ENCODE results near the gene TBCD.

The TBCD gene

DNA sequence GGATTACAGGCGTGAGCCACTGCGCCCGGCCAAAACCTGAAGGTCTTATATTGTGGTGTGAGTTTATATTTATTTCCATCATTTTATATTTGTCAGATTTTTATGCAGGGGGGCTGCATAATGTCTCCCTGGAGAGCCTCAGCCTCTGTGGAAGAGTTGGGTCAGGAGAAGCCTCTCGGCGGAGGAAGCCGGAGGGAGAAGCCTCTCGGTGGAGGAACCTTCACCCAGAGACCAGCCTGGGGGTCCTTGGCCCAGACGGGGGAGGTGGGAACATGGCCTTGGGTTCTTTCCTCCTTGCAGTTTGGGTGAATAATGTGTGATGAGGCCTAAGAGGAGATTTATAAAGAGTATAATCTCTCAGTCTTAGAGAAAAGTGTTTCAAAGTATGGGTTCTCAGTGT is 110.3 kb downstream of the TBCD start:
- Mint-ChIP-seq H3K27ac (peak overlapping the region; percentile 98 to 99), H3K27me3 (no peaks in the 10 kb centered on the region), H3K4me3 (peak overlapping the region; percentile 85 to 95), H3K9me3 (no peaks in the 10 kb centered on the region), H3K36me3 (ENCODE audit: insufficient read depth) (peaks cover 17% of the 10 kb centered on the region), H3K4me1 (ENCODE audit: low read depth in 2 of 2) (peaks cover 42 to 60% of the 10 kb centered on the region in 2 donors)
- DNase-seq (no peak), ATAC-seq (replicated peaks) (no peak)

DNA sequence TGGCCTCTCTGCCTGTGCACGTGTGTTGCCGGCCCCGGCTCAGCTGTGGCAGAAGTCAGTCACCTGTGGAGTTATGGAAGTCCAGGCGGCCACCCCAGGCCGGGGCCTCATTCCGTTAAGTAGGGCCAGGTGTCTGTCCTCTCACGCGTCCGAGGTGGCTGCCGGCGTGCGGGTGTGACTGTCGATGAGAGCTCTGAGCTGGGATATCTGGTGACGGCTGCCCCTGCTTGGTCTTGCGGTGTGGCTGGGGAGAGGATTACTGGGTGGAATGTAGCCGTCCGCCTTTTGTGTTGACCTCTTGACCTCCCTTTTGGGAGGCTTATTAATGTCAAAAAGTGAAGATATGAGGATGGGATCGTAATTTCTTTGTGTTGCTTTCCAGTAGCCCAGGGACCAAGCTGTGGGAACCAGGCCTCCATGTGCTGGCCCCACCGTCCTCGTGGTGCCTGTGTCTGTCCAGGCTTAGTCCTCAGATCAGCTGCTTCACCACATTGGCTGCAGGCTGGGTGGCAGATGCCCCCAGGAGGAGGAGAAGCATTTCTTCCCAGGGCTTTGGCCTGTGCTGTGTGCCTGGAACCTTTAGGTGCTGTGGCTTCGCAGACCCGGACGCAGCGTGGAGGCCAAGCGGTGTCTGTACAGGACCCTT is 111.0 kb downstream of the TBCD start:
- Mint-ChIP-seq H3K4me1 (ENCODE audit: low read depth in 2 of 2) (peaks cover 45 to 63% of the 10 kb centered on the region in 2 donors), H3K9me3 (no peaks in the 10 kb centered on the region), H3K36me3 (ENCODE audit: insufficient read depth) (peaks cover 17% of the 10 kb centered on the region), H3K4me3 (peak overlapping the region; percentile 85 to 95), H3K27me3 (no peaks in the 10 kb centered on the region), H3K27ac (peak overlapping the region; percentile 98 to 99)
- no peak for DNase-seq
- ATAC-seq (replicated peaks): no peak

DNA sequence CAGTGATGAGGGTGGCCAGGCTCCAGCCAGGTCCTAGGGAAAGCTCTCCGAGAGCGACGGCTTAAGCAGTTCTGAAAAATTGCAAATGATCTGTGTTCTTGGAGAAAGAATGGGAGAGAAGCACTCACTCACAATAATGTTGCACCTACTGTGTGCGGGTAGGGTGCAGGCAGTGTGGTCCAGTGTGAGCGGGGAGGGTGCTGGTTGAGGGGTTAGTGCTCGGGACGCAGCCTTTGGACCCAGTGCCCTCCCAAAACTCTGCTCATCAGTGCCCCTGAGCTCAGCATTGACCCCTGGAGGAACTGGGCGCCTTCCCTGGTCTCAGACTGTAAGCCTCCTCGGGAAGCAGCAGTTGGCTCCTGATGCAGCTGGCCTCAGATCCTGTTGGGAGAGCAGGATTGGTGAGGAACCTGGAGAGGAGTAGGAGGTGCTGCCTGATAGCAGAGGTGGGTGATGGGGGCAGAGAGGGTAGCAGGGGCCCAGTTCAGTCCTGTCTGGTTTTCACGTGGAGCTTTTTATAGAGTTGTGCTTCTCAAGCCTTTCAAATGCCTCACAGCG is 111.6 kb downstream of the TBCD start:
- ATAC-seq (replicated peaks): no peak
- no peaks in the 10 kb centered on the region for H3K27me3 Mint-ChIP-seq
- H3K27ac Mint-ChIP-seq: peak overlapping the region; percentile 98 to 99
- peaks cover 17% of the 10 kb centered on the region for H3K36me3 Mint-ChIP-seq (ENCODE audit: insufficient read depth)
- peaks cover 44 to 58% of the 10 kb centered on the region in 2 donors for H3K4me1 Mint-ChIP-seq (ENCODE audit: low read depth in 2 of 2)
- peak overlapping the region; percentile 85 to 95 for H3K4me3 Mint-ChIP-seq
- no peak for DNase-seq
- no peaks in the 10 kb centered on the region for H3K9me3 Mint-ChIP-seq

DNA sequence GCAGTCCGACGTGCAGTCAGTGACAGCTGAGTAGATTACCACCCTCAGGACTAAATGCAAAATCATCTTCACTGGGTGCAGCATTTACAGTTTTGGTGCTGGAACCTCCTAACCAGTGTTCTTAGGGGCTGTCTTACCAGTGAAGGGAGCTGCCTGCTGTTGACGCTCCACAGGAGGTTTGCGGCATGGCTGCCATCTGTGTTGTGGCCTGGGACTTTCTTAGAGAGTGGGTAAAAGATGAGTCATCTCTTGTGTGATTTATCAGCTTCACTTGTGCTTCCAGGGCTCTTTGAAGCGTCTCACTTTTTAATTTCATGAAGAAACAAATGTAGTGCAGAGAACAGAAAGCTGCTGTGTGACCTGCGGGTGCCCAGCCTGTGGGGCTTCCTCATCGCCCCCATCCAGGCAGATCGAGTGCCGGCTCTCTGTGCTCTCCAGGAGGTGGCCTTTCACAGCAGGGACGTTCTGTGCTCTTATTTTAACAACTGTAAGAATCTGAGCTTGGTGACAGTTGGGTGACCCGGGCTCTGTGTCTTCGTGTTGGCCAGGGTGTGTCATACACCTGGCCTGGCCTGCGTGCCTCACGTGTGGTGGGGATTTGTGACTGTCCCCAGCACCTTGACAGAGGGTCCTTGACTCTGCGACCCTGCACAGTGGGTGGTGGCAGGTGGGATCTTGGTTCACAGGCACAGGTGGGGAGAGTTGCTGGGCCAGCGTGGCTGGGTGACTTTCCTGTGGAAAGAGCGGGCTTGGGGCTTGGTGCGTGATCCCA is 112.3 kb downstream of the TBCD start:
- H3K27me3 Mint-ChIP-seq: no peaks in the 10 kb centered on the region
- DNase-seq (peak; percentile 79 to 86 (median 82)), ATAC-seq (replicated peaks) (peak; percentile 85)
- peaks cover 17% of the 10 kb centered on the region for H3K36me3 Mint-ChIP-seq (ENCODE audit: insufficient read depth)
- H3K4me1 Mint-ChIP-seq (ENCODE audit: low read depth in 2 of 2): peaks cover 45 to 58% of the 10 kb centered on the region in 2 donors
- H3K9me3 Mint-ChIP-seq: no peaks in the 10 kb centered on the region
- peak overlapping the region; percentile 98 to 99 for H3K27ac Mint-ChIP-seq
- H3K4me3 Mint-ChIP-seq: peak overlapping the region; percentile 85 to 95

DNA sequence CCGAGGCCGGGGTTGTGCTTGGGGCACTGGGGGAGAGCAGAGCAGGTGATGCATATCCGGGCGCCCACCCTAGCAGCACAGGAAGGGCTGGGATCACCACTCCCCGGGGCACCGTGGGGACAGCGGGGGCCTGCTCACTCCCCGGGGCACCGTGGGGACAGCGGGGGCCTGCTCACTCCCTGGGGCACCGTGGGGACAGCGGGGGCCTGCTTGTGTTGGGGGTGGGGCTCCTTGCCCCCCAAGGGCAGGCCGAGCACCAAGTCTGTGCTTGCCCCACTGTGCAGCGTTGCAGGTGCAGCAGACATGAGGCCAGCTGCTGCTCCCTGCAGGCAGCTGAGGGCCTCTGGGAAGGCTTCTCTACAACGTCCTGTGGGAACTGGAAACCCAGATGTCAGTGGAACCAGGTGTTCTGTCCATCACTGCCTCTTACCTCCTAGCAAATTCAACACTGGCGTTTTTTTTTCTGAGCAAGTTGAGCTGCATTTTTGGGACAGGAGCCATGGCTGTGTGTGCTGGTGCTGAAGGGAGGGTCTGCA is 112.9 kb downstream of the TBCD start:
- Mint-ChIP-seq H3K36me3 (ENCODE audit: insufficient read depth) (peaks cover 17% of the 10 kb centered on the region), H3K4me3 (peak overlapping the region; percentile 85 to 95), H3K9me3 (no peaks in the 10 kb centered on the region), H3K4me1 (ENCODE audit: low read depth in 2 of 2) (peaks cover 40 to 55% of the 10 kb centered on the region in 2 donors), H3K27me3 (no peaks in the 10 kb centered on the region), H3K27ac (peak overlapping the region; percentile 98 to 99)
- ATAC-seq (replicated peaks) (no peak), DNase-seq (peak in 1 of 3 experiments; percentile 9)

DNA sequence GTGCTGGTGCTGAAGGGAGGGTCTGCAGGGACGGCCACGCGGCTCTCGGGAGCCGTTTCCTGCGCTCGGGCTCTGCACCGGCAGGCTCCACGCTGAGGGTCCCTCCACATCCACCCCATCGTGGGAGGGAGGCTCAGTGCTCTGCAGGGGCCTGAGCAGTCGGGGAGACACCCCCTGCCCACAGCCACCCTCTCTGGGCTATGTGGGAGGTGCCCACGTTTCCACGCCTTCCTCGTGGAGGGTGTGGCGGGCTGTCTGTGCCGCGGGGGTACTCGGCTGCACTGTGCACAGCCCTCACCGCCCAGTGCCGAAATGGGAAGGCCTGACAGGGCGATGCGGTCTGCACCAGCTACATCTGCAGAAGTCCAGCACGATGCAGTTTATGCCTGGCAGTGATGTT is 113.4 kb downstream of the TBCD start:
- DNase-seq (no peak), ATAC-seq (replicated peaks) (no peak)
- Mint-ChIP-seq H3K9me3 (no peaks in the 10 kb centered on the region), H3K36me3 (ENCODE audit: insufficient read depth) (peaks cover 19% of the 10 kb centered on the region), H3K4me1 (ENCODE audit: low read depth in 2 of 2) (peaks cover 36 to 55% of the 10 kb centered on the region in 2 donors), H3K27ac (peak overlapping the region; percentile 98 to 99), H3K4me3 (peak overlapping the region; percentile 85 to 95), H3K27me3 (no peaks in the 10 kb centered on the region)

DNA sequence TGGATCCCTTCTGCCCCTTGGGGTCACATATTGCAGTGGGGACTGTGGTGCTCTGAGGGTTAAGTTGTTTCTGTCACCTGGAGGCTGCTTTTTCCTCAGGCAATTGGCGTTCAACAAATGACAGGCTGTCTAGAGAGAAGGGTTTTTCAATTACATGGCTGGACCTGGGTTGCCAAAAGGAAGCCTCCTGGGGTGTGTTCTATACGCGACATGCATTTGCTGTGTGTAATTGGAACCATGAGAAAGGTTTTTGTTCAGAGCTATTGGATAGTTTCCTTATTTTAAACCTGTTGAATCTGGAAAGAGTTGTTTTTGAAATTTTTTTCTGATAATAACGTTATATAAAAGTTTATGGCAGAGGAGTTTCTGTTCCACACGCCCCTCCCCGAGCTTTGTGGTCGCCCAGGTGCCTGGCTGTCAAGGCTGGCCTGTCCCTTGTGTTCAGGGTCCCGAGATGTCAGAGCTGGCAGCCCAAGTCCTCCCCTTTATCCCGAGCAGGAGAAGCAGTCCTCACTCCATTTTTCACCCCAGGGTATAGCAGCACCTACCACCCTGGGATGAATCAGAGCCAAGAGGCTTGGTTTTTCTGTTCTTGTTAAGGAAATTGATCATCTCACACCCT is 114.0 kb downstream of the TBCD start:
- Mint-ChIP-seq H3K36me3 (ENCODE audit: insufficient read depth) (peaks cover 20% of the 10 kb centered on the region), H3K4me3 (peak overlapping the region; percentile 41 to 95), H3K27ac (peak overlapping the region in 1 of 2 donors; percentile 99), H3K4me1 (ENCODE audit: low read depth in 2 of 2) (peaks cover 35 to 55% of the 10 kb centered on the region in 2 donors), H3K9me3 (no peaks in the 10 kb centered on the region), H3K27me3 (no peaks in the 10 kb centered on the region)
- DNase-seq (no peak), ATAC-seq (replicated peaks) (no peak)

DNA sequence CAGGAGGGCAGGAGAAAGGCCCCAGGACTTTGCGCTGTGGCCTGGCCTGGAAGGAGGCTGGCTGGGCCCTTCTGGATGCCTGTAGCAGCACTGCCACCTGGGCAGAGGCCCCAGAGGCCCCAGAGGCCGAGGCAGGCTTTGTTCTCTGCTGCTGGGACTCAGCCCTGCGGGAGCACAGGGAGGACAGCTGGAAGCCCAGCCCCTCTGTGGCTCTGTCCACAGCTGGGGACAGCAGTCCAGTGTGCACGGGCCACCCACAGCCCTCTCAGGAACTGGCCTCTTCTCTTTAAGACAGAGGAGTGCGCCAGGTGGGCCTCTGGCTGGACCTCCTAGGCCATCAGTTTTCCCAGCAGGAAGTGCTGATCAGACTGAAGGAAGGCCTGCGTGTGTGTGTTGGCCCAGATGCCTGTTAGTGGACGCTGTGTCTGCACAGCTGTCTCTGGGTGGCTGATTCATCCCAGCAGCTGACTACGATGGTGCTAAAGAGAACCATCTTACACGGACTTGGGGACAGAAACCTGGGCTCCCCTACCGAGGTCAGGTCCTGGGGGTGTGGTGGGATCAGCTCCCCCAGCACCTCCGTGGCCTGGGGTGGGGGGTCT is 114.8 kb downstream of the TBCD start:
- peak overlapping the region in 1 of 2 donors; percentile 95 for H3K4me3 Mint-ChIP-seq
- H3K36me3 Mint-ChIP-seq (ENCODE audit: insufficient read depth): peaks cover 17% of the 10 kb centered on the region
- no peaks in the 10 kb centered on the region for H3K27me3 Mint-ChIP-seq
- peak overlapping the region in 1 of 2 donors; percentile 99 for H3K27ac Mint-ChIP-seq
- H3K9me3 Mint-ChIP-seq: no peaks in the 10 kb centered on the region
- DNase-seq (no peak), ATAC-seq (replicated peaks) (no peak)
- peaks cover 35 to 51% of the 10 kb centered on the region in 2 donors for H3K4me1 Mint-ChIP-seq (ENCODE audit: low read depth in 2 of 2)

DNA sequence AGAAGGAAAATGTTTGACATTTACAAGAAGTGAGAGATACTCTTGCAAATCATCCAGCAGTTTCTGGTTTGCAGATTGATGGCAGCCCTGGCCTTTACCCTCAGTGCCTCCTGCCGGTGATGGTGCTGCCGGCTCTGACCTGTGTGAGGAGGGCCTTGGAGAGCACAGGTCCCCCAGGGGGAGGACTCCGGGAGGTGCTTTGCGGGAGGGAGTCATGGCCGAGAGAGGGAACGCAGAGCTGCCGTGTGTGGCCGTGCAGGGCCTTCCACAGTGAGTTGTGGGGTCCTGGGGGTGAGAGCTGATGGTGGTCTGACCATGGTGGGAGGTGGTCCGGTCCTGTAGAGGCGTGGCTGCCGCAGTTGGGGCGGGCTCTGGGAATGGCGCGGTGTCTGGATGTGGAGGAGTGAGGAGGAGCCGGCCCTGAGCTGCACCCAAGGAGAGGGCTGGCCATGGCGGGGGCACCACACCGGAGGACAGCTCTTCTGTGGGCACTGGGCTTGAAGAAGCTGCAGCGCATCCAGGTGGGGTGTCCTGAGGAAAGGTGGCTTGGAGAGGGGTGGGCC is 116.0 kb downstream of the TBCD start:
- Mint-ChIP-seq H3K27me3 (no peaks in the 10 kb centered on the region), H3K27ac (peak overlapping the region; percentile 80 to 99), H3K36me3 (ENCODE audit: insufficient read depth) (peaks cover 15% of the 10 kb centered on the region), H3K4me1 (ENCODE audit: low read depth in 2 of 2) (peaks cover 28 to 45% of the 10 kb centered on the region in 2 donors), H3K9me3 (no peaks in the 10 kb centered on the region), H3K4me3 (no peak overlapping the region)
- DNase-seq (no peak), ATAC-seq (replicated peaks) (no peak)

DNA sequence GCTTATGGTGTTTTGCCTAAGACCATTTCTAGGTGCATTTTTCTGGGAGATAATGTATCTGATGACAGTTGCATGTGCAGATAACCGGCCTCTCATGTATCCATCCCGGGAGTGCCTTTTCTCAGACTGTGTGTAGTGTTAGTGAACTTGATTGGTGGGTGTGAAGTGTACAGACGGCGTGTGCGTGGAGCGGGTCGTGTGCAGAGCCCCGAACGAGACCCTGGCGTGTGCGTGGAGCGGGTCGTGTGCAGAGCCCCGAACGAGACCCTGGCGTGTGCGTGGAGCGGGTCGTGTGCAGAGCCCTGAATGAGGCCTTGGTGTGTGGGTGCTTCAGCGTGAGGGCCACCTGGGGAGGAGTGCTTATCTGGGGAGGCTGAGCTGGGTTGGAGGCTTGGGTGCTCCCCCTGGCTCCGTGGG is 116.9 kb downstream of the TBCD start:
- DNase-seq: no peak
- Mint-ChIP-seq H3K9me3 (no peaks in the 10 kb centered on the region), H3K36me3 (ENCODE audit: insufficient read depth) (peaks cover 16% of the 10 kb centered on the region), H3K27me3 (no peaks in the 10 kb centered on the region), H3K4me3 (no peak overlapping the region), H3K4me1 (ENCODE audit: low read depth in 2 of 2) (peaks cover 19 to 37% of the 10 kb centered on the region in 2 donors), H3K27ac (no peak overlapping the region)
- ATAC-seq (replicated peaks): no peak

DNA sequence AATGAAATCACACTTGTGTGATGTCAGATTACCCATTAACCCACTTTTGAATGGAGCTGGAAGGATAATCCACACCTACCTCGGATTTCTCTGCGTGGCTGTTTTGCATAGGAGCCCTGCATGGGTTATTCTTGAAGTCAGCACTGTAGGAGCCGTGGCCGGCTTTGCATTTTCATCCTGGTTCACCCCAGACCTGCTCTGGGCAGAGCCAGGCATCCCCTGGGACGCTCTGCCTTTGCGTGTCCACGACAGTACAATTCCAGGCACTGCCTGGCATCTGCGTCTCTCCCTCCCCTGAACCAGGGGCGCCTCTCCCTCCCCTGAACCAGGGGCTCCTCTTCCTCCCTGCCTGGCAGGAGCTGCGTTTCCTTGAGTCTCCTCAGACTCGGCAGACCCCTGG is 117.7 kb downstream of the TBCD start:
- Mint-ChIP-seq H3K4me1 (ENCODE audit: low read depth in 2 of 2) (peaks cover 11 to 29% of the 10 kb centered on the region in 2 donors), H3K36me3 (ENCODE audit: insufficient read depth) (peaks cover 12% of the 10 kb centered on the region), H3K27me3 (no peaks in the 10 kb centered on the region), H3K9me3 (no peaks in the 10 kb centered on the region), H3K27ac (peak overlapping the region in 1 of 2 donors; percentile 73), H3K4me3 (no peak overlapping the region)
- DNase-seq (no peak), ATAC-seq (replicated peaks) (no peak)

DNA sequence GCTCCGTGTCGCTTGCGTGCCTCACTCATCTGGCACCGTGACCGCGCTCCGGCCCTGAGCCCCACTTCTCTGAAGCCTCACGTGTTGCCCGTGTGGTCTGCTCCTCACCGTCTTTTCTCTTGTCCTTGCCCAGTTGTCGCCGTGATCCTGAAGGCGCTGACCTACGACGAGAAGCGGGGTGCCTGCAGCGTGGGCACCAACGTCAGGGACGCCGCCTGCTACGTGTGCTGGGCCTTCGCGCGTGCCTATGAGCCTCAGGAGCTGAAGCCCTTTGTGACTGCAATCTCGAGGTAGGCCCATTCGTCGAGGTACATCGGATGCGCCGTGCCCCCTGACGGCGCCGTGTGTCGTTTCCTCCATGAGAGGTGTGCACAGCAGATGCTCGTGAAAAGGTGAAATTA is 118.2 kb downstream of the TBCD start:
- Mint-ChIP-seq H3K4me3 (no peak overlapping the region), H3K36me3 (ENCODE audit: insufficient read depth) (peaks cover 12% of the 10 kb centered on the region), H3K27me3 (no peaks in the 10 kb centered on the region), H3K9me3 (no peaks in the 10 kb centered on the region), H3K4me1 (ENCODE audit: low read depth in 2 of 2) (peaks cover 9 to 26% of the 10 kb centered on the region in 2 donors), H3K27ac (peak overlapping the region in 1 of 2 donors; percentile 73)
- DNase-seq: no peak
- ATAC-seq (replicated peaks): no peak
